HG03060 (cell line): Measurements from ENCODE around the gene DYSF.

Experiments
- ATAC-seq: cut with Tn5 transposase; IDR thresholded peaks from one replicate; pipeline ENCODE4 v1.9.1; 2021; ENCODE audit warnings: low read depth, moderate number of reproducible peaks; ENCODE audit not compliant: unreplicated experiment

The DYSF gene

GRCh38 chr2:71562518-71562917 lies 109.2 kb downstream of the DYSF start:
- ATAC-seq, result no peak

GRCh38 chr2:71563872-71564271 lies 110.5 kb downstream of the DYSF start:
- ATAC-seq, result no peak

- no peak for ATAC-seq
These were observed 111.0 kb downstream of the DYSF start for GRCh38 chr2:71564361-71564760.

- no peak for ATAC-seq
These were observed 111.4 kb downstream of the DYSF start for GRCh38 chr2:71564790-71565189.

GRCh38 chr2:71566372-71566771 lies 113.0 kb downstream of the DYSF start:
- ATAC-seq, result no peak

GRCh38 chr2:71567625-71568024 lies 114.3 kb downstream of the DYSF start:
- no peak for ATAC-seq

- no peak for ATAC-seq
These were observed 114.7 kb downstream of the DYSF start for GRCh38 chr2:71568103-71568502.

- no peak for ATAC-seq
These were observed 117.2 kb downstream of the DYSF start for GRCh38 chr2:71570511-71570910.

- no peak for ATAC-seq
These were observed 117.6 kb downstream of the DYSF start for GRCh38 chr2:71570951-71571460.

- no peak for ATAC-seq
These were observed 118.6 kb downstream of the DYSF start for GRCh38 chr2:71571945-71572344.

GRCh38 chr2:71575966-71576365 lies 122.6 kb downstream of the DYSF start:
- no peak for ATAC-seq

- ATAC-seq, result no peak
These were observed 123.2 kb downstream of the DYSF start for GRCh38 chr2:71576541-71576940.

GRCh38 chr2:71577209-71577608 lies 123.8 kb downstream of the DYSF start:
- ATAC-seq, result no peak

GRCh38 chr2:71578767-71579342 lies 125.5 kb downstream of the DYSF start:
- no peak for ATAC-seq

GRCh38 chr2:71581026-71581425 lies 127.7 kb downstream of the DYSF start:
- ATAC-seq, result no peak

- no peak for ATAC-seq
These were observed 130.5 kb downstream of the DYSF start for GRCh38 chr2:71583876-71584275.

- ATAC-seq, result no peak
These were observed 133.1 kb downstream of the DYSF start for GRCh38 chr2:71586471-71586870.

GRCh38 chr2:71587509-71588073 lies 134.2 kb downstream of the DYSF start:
- no peak for ATAC-seq

- ATAC-seq, result no peak
These were observed 135.3 kb downstream of the DYSF start for GRCh38 chr2:71588497-71589170.

- ATAC-seq, result no peak
These were observed 136.4 kb downstream of the DYSF start for GRCh38 chr2:71589763-71590162.

GRCh38 chr2:71591044-71591443 lies 137.7 kb downstream of the DYSF start:
- ATAC-seq, result no peak

- ATAC-seq, result no peak
These were observed 138.9 kb downstream of the DYSF start for GRCh38 chr2:71592181-71592711.
